Amygdala (tissue), 56 donors: ENCODE results near the gene AOC3.
"Not testable (repeated sequence)": the region's sequence is repeated elsewhere in the genome, so short reads cannot be mapped to it uniquely, and the experiment has no call there.

Source experiments
- DNase-seq, 56 donors: peaks; one replicate each; lab custom pipeline; 2025; lab: John Stamatoyannopoulos, UW

AOC3 gene

GRCh38 chr17:42865638-42866094 lies 14.7 kb downstream of the AOC3 start:
- no peak for DNase-seq

- no peak for DNase-seq
Measured at GRCh38 chr17:42866216-42866615, 15.2 kb downstream of the AOC3 start.

- DNase-seq: no peak
Measured at GRCh38 chr17:42866631-42867575, 15.9 kb downstream of the AOC3 start.

DNA sequence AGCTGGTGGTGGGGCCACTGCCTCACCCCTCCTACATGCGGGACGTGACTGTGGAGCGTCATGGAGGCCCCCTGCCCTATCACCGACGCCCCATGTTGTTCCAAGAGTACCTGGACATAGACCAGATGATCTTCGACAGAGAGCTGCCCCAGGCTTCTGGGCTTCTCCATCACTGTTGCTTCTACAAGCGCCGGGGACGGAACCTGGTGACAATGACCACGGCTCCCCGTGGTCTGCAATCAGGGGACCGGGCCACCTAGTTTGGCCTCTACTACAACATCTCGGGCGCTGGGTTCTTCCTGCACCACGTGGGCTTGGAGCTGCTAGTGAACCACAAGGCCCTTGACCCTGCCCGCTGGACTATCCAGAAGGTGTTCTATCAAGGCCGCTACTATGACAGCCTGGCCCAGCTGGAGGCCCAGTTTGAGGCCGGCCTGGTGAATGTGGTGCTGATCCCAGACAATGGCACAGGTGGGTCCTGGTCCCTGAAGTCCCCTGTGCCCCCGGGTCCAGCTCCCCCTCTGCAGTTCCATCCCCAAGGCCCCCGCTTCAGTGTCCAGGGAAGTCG lies 16.8 kb downstream of the AOC3 start:
- DNase-seq: not testable (repeated sequence)

- no peak for DNase-seq
Measured at GRCh38 chr17:42868338-42868737, 17.3 kb downstream of the AOC3 start.

- DNase-seq: no peak
Measured at GRCh38 chr17:42871647-42872046, 20.6 kb downstream of the AOC3 start.

DNA sequence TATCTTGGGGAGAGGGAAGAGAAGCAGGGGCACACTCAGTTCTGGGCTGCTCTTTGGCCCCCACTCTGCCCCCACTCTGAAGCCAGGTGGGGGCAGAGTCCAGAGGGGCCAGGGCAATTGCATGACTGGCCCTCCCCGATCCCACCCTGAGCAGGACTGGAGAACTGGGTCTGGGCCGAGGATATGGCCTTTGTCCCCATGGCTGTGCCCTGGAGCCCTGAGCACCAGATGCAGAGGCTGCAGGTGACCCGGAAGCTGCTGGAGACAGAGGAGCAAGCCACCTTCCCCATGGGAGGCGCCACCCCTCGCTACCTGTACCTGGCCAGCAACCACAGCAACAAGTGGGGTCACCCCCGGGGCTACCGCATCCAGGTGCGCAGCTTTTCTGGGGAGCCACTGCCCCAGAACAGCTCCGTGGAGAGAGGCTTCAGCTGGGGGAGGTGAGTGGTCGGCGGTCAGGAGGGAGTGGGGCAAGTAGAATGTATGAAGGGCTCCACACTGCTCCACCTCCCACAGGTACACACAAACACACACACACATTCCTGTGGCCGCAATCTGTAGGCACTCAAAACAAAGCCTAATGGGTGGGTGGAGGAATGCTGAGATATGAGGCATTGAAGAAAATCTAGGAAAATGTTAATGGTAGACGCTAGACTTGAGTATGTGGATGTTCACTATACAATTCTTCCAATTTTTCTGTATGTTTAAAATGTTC lies 21.4 kb downstream of the AOC3 start:
- no peak for DNase-seq

DNA sequence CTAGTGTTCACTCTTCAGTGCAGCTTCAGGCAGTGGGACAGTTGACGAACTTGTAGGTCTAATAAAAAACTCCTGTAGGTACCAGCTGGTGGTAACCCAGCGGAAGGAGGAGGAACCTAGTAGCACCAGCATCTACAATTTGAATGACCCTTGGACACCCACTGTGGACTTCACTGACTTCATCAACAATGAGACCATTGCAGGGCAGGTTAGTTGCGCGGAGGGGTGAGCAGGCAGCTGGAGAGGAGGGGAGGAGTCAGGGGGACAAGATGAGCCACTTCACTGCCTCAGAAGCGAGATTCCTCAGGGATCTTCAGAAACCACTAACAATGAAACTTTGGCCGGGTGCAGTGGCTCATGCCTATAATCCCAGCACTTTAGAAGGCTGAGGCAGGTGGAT lies 22.3 kb downstream of the AOC3 start:
- DNase-seq: no peak

DNA sequence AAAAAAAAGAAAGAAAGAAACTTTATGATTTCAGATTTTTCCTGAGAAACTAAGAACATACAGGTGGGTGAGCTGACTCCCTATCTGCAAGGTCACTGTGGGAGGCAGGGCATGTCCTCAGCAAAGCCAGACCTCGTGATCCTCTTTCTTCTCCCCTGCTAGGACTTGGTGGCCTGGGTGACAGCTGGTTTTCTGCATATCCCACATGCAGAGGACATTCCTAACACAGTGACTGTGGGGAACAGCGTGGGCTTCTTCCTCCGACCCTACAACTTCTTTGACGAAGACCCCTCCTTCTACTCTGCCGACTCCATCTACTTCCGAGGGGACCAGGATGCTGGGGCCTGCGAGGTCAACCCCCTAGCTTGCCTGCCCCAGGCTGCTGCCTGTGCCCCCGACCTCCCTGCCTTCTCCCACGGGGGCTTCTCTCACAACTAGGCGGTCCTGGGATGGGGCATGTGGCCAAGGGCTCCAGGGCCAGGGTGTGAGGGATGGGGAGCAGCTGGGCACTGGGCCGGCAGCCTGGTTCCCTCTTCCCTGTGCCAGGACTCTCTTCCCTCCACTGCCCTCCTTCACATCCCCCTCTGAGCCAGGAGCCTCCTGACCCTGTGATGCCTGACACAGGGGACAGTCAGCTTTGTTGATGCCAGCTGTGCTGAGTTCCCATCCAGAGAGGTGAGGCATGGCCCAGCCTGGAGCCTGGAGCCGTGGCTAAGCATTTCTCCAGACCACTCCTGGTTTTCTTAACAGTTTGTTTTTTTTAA lies 23.1 kb downstream of the AOC3 start:
- not testable (repeated sequence) for DNase-seq

DNA sequence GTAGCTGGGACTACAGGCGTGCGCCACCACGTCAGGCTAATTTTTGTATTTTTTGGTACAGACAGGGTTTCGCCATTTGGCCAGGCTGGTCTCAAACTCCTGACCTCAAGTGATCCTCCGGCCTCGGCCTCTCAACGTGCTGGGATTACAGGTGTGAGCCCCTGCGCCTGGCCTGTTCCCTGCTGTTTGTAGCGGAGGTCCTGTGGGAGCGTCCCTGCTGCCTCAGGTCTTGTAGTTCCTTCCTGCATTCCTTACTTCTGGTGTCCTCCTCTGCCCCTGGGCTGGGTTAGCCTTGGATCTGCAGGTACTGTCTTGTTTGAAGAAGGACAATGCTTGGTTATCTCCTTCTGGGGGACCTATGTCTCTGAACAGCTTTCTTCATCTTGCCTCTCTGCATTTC lies 26.0 kb downstream of the AOC3 start:
- no peak for DNase-seq

- no peak for DNase-seq
Measured at GRCh38 chr17:42878123-42878880, 27.3 kb downstream of the AOC3 start.

DNA sequence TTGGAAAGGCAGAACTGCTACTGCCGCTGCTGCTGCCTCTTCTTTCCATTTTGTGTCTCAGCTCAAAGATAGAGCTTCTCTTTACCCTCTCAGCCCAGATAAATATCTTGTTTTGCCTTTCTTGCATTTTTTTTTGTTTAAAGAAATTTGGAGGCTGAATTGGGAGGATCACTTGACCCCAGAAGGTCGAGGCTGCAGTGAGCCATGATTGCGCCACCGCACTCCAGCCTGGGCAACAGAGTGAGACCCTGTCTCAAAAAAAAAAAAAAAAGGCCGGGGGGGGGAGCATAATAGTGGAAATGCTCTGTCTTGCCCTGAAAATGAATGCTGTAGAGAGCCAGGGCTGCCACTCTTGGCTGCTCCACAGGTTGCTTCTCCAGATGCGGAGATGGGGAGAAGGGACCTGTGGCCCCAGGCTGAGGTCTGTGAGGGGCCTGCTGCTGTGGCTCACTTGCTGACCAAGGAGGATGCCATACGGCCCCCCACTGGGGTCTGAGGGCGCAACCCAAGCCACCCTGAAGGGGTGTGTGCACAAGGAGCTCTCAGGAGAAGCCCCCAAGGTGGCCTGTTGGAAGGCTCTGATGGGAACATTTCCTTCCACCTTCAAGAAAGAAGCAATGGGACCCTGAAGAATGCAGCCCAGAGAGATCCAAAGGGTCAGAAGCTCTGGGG lies 28.1 kb downstream of the AOC3 start:
- DNase-seq: no peak

- DNase-seq: no peak
Measured at GRCh38 chr17:42879596-42879985, 28.6 kb downstream of the AOC3 start.

DNA sequence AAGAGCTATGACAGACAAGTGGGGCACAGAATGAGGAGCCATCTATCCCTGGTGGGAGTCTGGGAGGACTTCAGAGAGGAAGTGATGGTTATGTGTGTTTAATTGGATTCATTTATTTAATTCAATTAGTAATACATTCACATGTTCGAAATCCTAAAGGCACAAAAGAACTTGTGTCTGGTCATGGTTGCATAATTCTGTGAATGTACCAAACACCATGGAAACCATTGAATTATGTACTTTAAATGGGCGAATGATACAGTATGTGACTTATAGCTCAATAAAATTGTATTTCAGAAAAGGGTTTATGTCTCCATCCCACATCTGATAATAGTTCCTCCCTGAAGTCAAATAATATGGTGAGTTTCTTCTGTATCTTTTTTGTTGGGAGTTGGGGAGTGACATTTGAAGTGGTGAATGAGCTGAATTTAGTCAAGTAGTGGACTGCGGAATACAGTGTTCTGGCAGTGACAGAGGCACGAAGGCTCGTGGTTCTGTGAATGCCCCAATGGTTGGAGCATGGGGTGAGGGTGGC lies 29.8 kb downstream of the AOC3 start:
- peak in 4 of 56 donors; percentile 0 to 5 (median 3) for DNase-seq

- DNase-seq: not testable (repeated sequence)
Measured at GRCh38 chr17:42881706-42882105, 30.7 kb downstream of the AOC3 start.

GRCh38 chr17:42882166-42882565 lies 31.2 kb downstream of the AOC3 start:
- no peak for DNase-seq

DNA sequence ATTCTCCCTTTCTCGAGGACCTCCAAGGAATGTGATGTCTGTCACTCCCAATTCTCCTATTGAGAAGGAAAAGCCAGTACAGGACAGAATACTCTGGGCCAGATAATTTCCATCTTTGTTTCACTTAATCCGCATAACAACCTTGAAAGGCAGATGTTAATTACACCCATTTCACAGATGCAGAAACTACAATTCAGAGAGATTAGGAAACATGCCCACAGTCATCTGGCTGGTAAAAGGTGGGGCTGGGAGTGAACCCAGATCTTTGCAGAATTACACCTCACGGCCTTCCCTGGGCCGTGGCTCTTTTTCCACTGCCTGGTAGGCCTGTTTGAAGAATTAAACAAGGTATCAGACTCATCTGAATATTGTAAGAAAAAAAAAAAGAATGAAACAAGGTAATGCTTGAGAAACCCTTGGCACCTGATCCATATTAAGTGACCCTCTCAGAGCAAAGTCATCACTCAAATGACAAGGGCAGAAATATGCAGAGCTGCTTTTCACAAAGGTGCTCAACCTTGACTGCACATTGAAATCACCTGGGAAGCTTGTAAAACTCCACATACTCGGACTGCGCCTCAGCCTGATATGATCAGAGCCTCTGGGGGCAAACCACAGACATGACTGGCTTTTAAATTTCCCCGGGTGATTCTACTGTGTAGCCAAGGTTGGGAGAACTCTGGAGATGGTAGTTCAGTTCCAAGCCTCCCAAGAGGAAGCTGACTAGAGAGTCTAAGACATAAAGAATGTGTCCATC lies 33.0 kb downstream of the AOC3 start:
- no peak for DNase-seq

GRCh38 chr17:42885806-42886205 lies 34.8 kb downstream of the AOC3 start:
- DNase-seq: not testable (repeated sequence)
